ENCODE measurements around the gene ROCK2. TPM values are rescaled to one million over a fixed set of nuclear protein-coding genes. Genes with fewer than 3 reads are reported as not detected.
A peak's percentile ranks its signal among the peaks of the same experiment; 100 is the strongest.

Gene ROCK2
- polyA plus RNA-seq, 2 of the 4 experiments (the other 2 are of a cell fraction), result 34.0 to 38.7 TPM

DNA sequence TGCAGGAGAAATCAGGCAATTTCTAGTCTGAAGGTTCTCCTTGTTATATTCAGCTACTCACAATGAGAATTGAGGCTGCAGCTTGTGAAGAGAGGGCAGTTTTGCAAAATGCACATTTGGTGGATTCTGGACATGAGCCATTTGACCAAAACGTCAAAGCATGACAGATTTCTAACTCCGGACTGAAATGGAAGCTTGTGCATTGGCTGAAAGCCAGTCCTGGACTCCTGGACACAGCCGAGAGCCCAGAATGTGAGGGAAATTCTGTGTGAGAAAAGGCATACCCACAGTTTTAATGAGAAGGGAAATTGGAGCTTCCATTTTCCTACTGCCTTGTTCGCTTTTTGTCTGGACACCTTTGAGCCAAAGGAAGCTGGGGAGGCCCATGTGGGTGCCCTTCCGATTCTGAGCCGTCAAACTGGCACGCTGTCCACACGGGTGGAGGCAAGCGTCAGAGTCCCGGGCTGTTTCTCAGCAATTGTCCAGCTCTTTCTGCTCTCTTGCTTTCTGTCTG lies 23.7 kb upstream of the ROCK2 start:
- peaks cover 31% of the 10 kb centered on the region for H3K4me1 ChIP-seq
- peak overlapping the region in 1 of 2 experiments; percentile 38; a peak in 3 of 6 replicates for H3K27ac ChIP-seq
- WGBS (ENCODE audit: missing lambda C conversion rate), result 69% methylated on average over 10 of the region's 10 CpGs
- TF ChIP-seq HOXA7 (CRISPR knock-in tag; IDR thresholded peaks at IDR 0.05) (no peak), KDM5A (IDR thresholded peaks at IDR 0.05) (no peak), CHD4 (IDR thresholded peaks at IDR 0.05; ENCODE audit: borderline replicate concordance) (no peak), RFX5 (IDR thresholded peaks at IDR 0.05) (no peak)
- TF ChIP-seq, protein P1, sequence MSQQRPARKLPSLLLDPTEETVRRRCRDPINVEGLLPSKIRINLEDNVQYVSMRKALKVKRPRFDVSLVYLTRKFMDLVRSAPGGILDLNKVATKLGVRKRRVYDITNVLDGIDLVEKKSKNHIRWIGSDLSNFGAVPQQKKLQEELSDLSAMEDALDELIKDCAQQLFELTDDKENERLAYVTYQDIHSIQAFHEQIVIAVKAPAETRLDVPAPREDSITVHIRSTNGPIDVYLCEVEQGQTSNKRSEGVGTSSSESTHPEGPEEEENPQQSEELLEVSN (IDR thresholded peaks at IDR 0.05; ENCODE audit: borderline replicate concordance, low read depth), result no peak
- H3K4me2 ChIP-seq, result no peak overlapping the region
- DNase-seq (ENCODE audit: low read depth in 1 of 2, low spot score in 1 of 2), result no peak
- CTCF ChIA-PET, result interaction anchor here (0.8 to 1.9 kb wide), 9 partner anchors 8 to 243 kb away, joined by 3 to 7 read pairs (median 4); no protein-coding TSS in a partner anchor
- POLR2A ChIA-PET, result interaction anchor here (1.4 to 1.6 kb wide), 2 partner anchors 20 to 23 kb away, joined by 3 to 9 read pairs; partner anchors contain the start of gene ROCK2
- H3K9me3 ChIP-seq, result no peaks in the 10 kb centered on the region
- no peak for ATAC-seq
- H3K4me3 ChIP-seq, result no peak overlapping the region
- FAIRE-seq, result no peak

DNA sequence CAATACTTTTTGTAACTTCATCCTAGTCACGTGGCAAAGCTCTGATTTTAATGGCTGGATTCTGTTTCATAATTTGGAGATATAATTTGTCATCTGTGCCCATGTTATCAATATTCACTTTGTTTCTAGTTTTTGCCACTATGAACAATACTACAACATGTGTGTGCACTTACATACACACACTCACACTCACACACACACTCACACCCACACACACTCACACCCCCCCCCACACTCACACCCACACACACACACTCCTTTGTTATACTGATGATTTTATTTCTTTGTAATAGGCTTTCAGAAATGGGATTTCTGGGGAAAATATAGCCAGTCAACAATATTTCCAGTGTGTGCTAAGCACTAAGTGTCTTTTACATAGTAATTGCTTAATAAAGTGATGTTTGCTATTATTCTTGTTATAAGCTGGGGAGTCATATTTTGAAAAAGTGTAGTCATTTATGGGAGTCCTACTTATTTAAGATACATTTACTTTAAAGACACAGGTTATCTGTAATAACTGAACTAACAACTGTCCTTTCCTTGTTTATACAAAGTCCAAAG lies 22.8 kb upstream of the ROCK2 start:
- WGBS (ENCODE audit: missing lambda C conversion rate), result 74% methylated on average over 1 of the region's 1 CpG
- FAIRE-seq (no peak), ATAC-seq (no peak), DNase-seq (ENCODE audit: low read depth in 1 of 2, low spot score in 1 of 2) (no peak)
- TF ChIP-seq HOXA7 (CRISPR knock-in tag; IDR thresholded peaks at IDR 0.05) (no peak), NPAS2 (CRISPR knock-in tag; IDR thresholded peaks at IDR 0.05; ENCODE audit: borderline replicate concordance) (no peak), ZSCAN20 (CRISPR knock-in tag; IDR thresholded peaks at IDR 0.05) (no peak), ESRRA (IDR thresholded peaks at IDR 0.05; ENCODE audit: borderline replicate concordance, low read length) (no peak), RCOR1 (IDR thresholded peaks at IDR 0.05; ENCODE audit: low read depth, low read length) (no peak), RAD21 (conservative IDR thresholded peaks at IDR 0.05 in 1 of 2, IDR thresholded peaks at IDR 0.05 in 1 of 2) (no peak), CBX2 (IDR thresholded peaks at IDR 0.05; ENCODE audit: borderline replicate concordance, low read depth) (no peak), CEBPB (IDR thresholded peaks at IDR 0.05) (no peak), ELK1 (IDR thresholded peaks at IDR 0.05; ENCODE audit: low read depth, low read length) (no peak)
- TF ChIP-seq, protein P1 (IDR thresholded peaks at IDR 0.05; ENCODE audit: borderline replicate concordance, low read depth), result no peak
- no peaks in the 10 kb centered on the region for H3K9me3 ChIP-seq
- no peak overlapping the region for H3K4me2 ChIP-seq
- ChIA-PET POLR2A (interaction anchor here (1.4 to 1.6 kb wide), 2 partner anchors 19 to 23 kb away, joined by 3 to 9 read pairs; partner anchors contain the start of gene ROCK2), CTCF (interaction anchor here (0.8 to 1.4 kb wide), 8 partner anchors 8 to 242 kb away, joined by 3 to 5 read pairs (median 4); no protein-coding TSS in a partner anchor)
- peaks cover 26% of the 10 kb centered on the region for H3K4me1 ChIP-seq
- no peak overlapping the region for H3K4me3 ChIP-seq
- H3K27ac ChIP-seq, result no peak overlapping the region

GRCh38 chr2:11366326-11366741 lies 21.9 kb upstream of the ROCK2 start:
- ATAC-seq (no peak), DNase-seq (ENCODE audit: low read depth in 1 of 2, low spot score in 1 of 2) (no peak), FAIRE-seq (no peak)
- POLR2A ChIA-PET, result no interaction called here
- Histone ChIP-seq H3K4me1 (peaks cover 22% of the 10 kb centered on the region), H3K9me3 (no peaks in the 10 kb centered on the region), H3K4me3 (no peak overlapping the region), H3K4me2 (no peak overlapping the region), H3K27ac (no peak overlapping the region)
- TF ChIP-seq CEBPB (IDR thresholded peaks at IDR 0.05) (0 out of 4 replicates have a peak, but pooled peaks of 1 of the 2 experiments have one; percentile 6), RARB (CRISPR knock-in tag; IDR thresholded peaks at IDR 0.05) (no peak), MAFK (IDR thresholded peaks at IDR 0.05; ENCODE audit: partially characterized antibody) (no peak)
- WGBS (ENCODE audit: missing lambda C conversion rate), result 89% methylated on average over 5 of the region's 5 CpGs
- CTCF ChIA-PET, result interaction anchor here (1.3 to 1.4 kb wide), 2 partner anchors 8 to 81 kb away, joined by 4 to 5 read pairs; no protein-coding TSS in a partner anchor
